PC-3 (cell line): ENCODE data around the gene PPCDC. TPM values are rescaled to one million over a fixed set of nuclear protein-coding genes. Genes with fewer than 3 reads are reported as not detected.
"Not testable (repeated sequence)": the region's sequence is repeated elsewhere in the genome, so short reads cannot be mapped to it uniquely, and the experiment has no call there.

Source experiments
- ATAC-seq: fragments of 200-7000 bp; cut with Tn5 transposase; 2 replicates; pipeline ENCODE4 v1.9.1; 2020; ENCODE audit warnings: mild to moderate bottlenecking, moderate library complexity
- BruUV-seq: library from RNA; stranded (reverse); fragments of 400-500 nt; replicated peaks from 2 replicates; lab custom pipeline; 2021; lab: Mats Ljungman, UMichigan
- CTCF ChIA-PET: fragments of 300-600 bp; sonication (Branson Sonifier 250); formaldehyde crosslinking; loops from one replicate; lab custom pipeline; 2022; ENCODE audit warnings: antibody characterized with exemption; lab: Charles Lee
- POLR2A ChIA-PET: fragments of 300-600 bp; sonication (Branson Sonifier 250); formaldehyde crosslinking; loops from one replicate; lab custom pipeline; 2022; ENCODE audit warnings: antibody characterized with exemption; ENCODE audit not compliant: unreplicated experiment; lab: Charles Lee
- DNase-seq: peaks from one replicate; pipeline ENCODE4 v3.0.0-alpha.2; 2015
- H2AFZ ChIP-seq: fragments of 300-600 bp; sonication (generic); 2 replicates; pipeline ENCODE4 v1.6.0; 2016; ENCODE audit warnings: antibody characterized with exemption, low read length
- H3F3A ChIP-seq: fragments of 300-600 bp; sonication (generic); one replicate; pipeline ENCODE4 v1.6.0; 2017; ENCODE audit warnings: antibody characterized with exemption, low read length, control low read depth, mild to moderate bottlenecking; ENCODE audit not compliant: unreplicated experiment
- H3K27ac ChIP-seq: fragments of 300-600 bp; sonication (generic); 2 replicates; pipeline ENCODE4 v1.5.1; 2016; ENCODE audit warnings: mild to moderate bottlenecking, low read length
- H3K27me3 ChIP-seq: fragments of 300-600 bp; sonication (generic); 2 replicates; pipeline ENCODE4 v1.6.1; 2016; ENCODE audit warnings: low read length, mixed read lengths
- H3K36me3 ChIP-seq: fragments of 300-600 bp; sonication (generic); 2 replicates; pipeline ENCODE4 v1.6.1; 2016; ENCODE audit warnings: low read depth, mixed run types, low read length, mixed read lengths
- H3K4me1 ChIP-seq: fragments of 300-600 bp; sonication (generic); 2 replicates; pipeline ENCODE4 v1.5.1; 2016; ENCODE audit warnings: low read length; ENCODE audit not compliant: insufficient read depth
- H3K4me2 ChIP-seq: fragments of 300-600 bp; sonication (generic); 2 replicates; pipeline ENCODE4 v1.6.0; 2016; ENCODE audit warnings: low read length
- H3K4me3 ChIP-seq: fragments of 300-600 bp; sonication (generic); 2 replicates; pipeline ENCODE4 v1.5.1; 2016; ENCODE audit warnings: mild to moderate bottlenecking, low read length, mixed read lengths
- H3K79me2 ChIP-seq: fragments of 300-600 bp; sonication (generic); 2 replicates; pipeline ENCODE4 v1.6.1; 2017; ENCODE audit warnings: low read length, mixed read lengths
- H3K9ac ChIP-seq: fragments of 300-600 bp; sonication (generic); 2 replicates; pipeline ENCODE4 v1.6.0; 2016; ENCODE audit warnings: mild to moderate bottlenecking, low read length
- H3K9me2 ChIP-seq: fragments of 300-600 bp; sonication (generic); replicated peaks from 2 replicates; pipeline ENCODE4 v1.6.1; 2016; ENCODE audit warnings: mixed run types, low read length, mixed read lengths
- H3K9me3 ChIP-seq: fragments of 300-600 bp; sonication (generic); 2 replicates; pipeline ENCODE4 v1.6.1; 2016; ENCODE audit warnings: low read length, mixed read lengths
- H4K20me1 ChIP-seq: fragments of 300-600 bp; sonication (generic); 2 replicates; pipeline ENCODE4 v1.6.1; 2016; ENCODE audit warnings: low read length, mixed read lengths
- EZH2 ChIP-seq: fragments of 300-600 bp; sonication (generic); IDR thresholded peaks from one replicate; pipeline ENCODE4 v1.6.1; 2017; ENCODE audit warnings: antibody characterized with exemption, mild to moderate bottlenecking, low read length; ENCODE audit not compliant: unreplicated experiment
- EZH2phosphoT487 ChIP-seq: fragments of 300-600 bp; sonication (generic); IDR thresholded peaks from 2 replicates; pipeline ENCODE4 v1.6.1; 2018; ENCODE audit warnings: mild to moderate bottlenecking, antibody characterized with exemption, low read length, borderline replicate concordance
- intact Hi-C: fragments of 100-400 bp; cut with micrococcal nuclease; formaldehyde crosslinking; loops from 2 replicates; pipeline ENCODE4 v1.9.0; 2023
- total RNA-seq: library from RNA; depleted of rRNA; stranded (reverse); fragments of >200 nt; gene quantifications from 2 replicates; pipeline ENCODE4 v1.2.3, GENCODE V29; 2014
- TF ChIP-seq, protein P1 (sequence below): fragments of 300-600 bp; sonication (generic); conservative IDR thresholded peaks from 2 replicates; pipeline ENCODE4 v1.5.1; 2017; ENCODE audit warnings: antibody characterized with exemption, low read depth, mild to moderate bottlenecking, low read length

The PPCDC gene
- total RNA-seq, 1 experiment from 2014 or later: 31.5 TPM

DNA sequence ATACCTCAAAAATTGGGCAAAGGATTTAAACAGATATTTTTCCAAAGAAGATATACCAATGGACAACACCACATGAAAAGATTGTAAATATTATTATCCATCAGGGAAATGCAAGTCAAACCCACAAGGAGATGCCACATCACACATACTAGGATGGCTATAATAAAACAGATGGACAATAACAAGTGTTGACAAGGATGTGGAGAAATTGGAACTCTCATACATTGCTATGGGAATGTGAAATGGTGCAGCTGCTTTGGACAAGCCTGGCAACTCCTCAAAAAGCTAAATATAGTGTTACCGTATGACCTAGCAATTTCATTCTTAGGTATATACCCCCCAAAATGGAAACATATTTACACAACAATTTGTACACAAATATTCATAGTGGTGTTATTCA lies 59.3 kb downstream of the PPCDC start:
- no peaks in the 10 kb centered on the region for H3F3A ChIP-seq
- no peak overlapping the region for H3K27ac ChIP-seq
- H3K36me3 ChIP-seq: no peaks in the 10 kb centered on the region
- no peaks in the 10 kb centered on the region for H3K4me1 ChIP-seq
- POLR2A ChIA-PET: no interaction called here
- H3K4me2 ChIP-seq: no peak overlapping the region
- no peaks in the 10 kb centered on the region for H4K20me1 ChIP-seq
- H2AFZ ChIP-seq: no peak overlapping the region
- DNase-seq (no peak), ATAC-seq (no peak)
- no peaks in the 10 kb centered on the region for H3K27me3 ChIP-seq
- no peaks in the 10 kb centered on the region for H3K79me2 ChIP-seq
- no peak overlapping the region for H3K4me3 ChIP-seq
- CTCF ChIA-PET: no interaction called here
- no peaks in the 10 kb centered on the region for H3K9me3 ChIP-seq
- no peak overlapping the region for H3K9ac ChIP-seq
- TF ChIP-seq, protein P1, sequence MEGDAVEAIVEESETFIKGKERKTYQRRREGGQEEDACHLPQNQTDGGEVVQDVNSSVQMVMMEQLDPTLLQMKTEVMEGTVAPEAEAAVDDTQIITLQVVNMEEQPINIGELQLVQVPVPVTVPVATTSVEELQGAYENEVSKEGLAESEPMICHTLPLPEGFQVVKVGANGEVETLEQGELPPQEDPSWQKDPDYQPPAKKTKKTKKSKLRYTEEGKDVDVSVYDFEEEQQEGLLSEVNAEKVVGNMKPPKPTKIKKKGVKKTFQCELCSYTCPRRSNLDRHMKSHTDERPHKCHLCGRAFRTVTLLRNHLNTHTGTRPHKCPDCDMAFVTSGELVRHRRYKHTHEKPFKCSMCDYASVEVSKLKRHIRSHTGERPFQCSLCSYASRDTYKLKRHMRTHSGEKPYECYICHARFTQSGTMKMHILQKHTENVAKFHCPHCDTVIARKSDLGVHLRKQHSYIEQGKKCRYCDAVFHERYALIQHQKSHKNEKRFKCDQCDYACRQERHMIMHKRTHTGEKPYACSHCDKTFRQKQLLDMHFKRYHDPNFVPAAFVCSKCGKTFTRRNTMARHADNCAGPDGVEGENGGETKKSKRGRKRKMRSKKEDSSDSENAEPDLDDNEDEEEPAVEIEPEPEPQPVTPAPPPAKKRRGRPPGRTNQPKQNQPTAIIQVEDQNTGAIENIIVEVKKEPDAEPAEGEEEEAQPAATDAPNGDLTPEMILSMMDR: no peak
- TF ChIP-seq EZH2phosphoT487 (no peak), EZH2 (no peak)
- no peaks in the 10 kb centered on the region for H3K9me2 ChIP-seq
- intact Hi-C loops: no loop called here
- no TSS peak for BruUV-seq

DNA sequence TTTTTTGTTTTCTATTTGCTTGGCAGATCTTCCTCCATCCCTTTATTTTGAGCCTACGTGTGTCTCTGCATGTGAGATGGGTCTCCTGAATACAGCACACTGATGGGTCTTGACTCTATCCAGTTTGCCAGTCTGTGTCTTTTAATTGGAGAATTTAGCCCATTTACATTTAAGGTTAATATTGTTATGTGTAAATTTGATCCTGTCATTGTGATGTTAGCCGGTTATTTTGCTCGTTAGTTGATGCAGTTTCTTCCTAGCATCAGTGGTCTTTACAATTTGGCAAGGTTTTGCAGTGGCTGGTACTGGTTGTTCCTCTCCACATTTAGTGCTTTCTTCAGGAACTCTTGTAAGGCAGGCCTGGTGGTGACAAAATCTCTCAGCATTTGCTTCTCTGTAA lies 62.3 kb downstream of the PPCDC start:
- H2AFZ ChIP-seq, H3K9me3 ChIP-seq, POLR2A ChIA-PET, H3K27ac ChIP-seq, H3K79me2 ChIP-seq, H4K20me1 ChIP-seq, H3K4me1 ChIP-seq, CTCF ChIA-PET, H3K9me2 ChIP-seq, DNase-seq, intact Hi-C loops, H3K36me3 ChIP-seq, H3K4me2 ChIP-seq, H3K27me3 ChIP-seq, H3K4me3 ChIP-seq, H3K9ac ChIP-seq, ATAC-seq, BruUV-seq, H3F3A ChIP-seq: not testable (repeated sequence)

DNA sequence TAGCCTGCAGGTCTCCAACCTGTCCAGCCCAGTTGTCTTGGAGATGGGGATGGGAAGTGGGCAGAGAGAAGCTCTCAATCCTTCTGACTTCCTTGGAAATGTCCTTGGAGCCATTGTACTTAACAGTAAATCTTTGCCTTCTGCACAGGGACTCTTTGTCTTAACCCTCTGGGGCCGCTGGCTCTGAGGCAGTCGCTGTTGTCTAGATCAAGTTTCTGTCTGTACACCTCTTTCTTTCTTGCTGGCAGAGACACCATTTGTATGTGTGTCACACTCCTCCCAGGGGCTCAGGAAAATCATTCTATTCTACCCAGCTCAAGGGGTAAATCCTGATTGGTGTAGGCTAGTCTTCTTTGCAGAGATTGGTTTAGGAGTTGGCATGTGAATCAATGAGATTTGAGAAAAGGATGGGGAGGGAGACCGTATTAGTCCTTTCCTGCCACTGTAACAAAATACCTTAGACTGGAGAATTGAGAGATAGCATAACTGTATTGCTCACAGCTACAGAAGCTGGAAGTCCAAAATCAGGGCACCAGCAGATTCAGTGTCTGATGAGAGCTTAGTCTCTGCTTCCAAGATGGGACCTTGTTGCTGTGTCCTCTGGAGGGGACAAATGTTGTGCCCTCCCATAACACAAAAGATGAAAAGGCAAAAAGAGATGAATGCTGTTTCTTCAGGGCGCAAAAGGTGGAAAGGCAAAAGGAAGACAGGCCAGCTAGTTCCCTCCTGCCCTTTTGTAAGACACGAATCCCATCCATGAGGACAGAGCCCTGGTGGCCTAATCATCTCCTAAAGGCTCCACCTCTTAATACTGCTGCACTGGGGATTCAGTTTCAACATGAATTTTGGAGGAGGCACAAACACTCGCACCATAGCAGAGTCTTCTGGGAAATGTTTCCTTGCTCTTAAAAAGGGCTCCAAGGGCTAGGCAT lies 66.3 kb downstream of the PPCDC start:
- Histone ChIP-seq H3F3A (no peaks in the 10 kb centered on the region), H3K36me3 (no peaks in the 10 kb centered on the region), H3K27me3 (no peaks in the 10 kb centered on the region), H3K9ac (no peak overlapping the region), H3K27ac (no peak overlapping the region), H3K4me2 (no peak overlapping the region), H3K4me3 (no peak overlapping the region), H3K9me2 (no peaks in the 10 kb centered on the region), H3K9me3 (no peaks in the 10 kb centered on the region), H2AFZ (no peak overlapping the region), H3K4me1 (no peaks in the 10 kb centered on the region), H3K79me2 (no peaks in the 10 kb centered on the region), H4K20me1 (no peaks in the 10 kb centered on the region)
- no peak for TF ChIP-seq EZH2phosphoT487
- no peak for TF ChIP-seq EZH2
- TF ChIP-seq, protein P1: no peak
- ATAC-seq: no peak
- intact Hi-C loops: no loop called here
- ChIA-PET CTCF (no interaction called here), POLR2A (no interaction called here)
- no peak for DNase-seq
- no TSS peak for BruUV-seq
